ENCODE results near the gene NMU.

NMU gene

DNA sequence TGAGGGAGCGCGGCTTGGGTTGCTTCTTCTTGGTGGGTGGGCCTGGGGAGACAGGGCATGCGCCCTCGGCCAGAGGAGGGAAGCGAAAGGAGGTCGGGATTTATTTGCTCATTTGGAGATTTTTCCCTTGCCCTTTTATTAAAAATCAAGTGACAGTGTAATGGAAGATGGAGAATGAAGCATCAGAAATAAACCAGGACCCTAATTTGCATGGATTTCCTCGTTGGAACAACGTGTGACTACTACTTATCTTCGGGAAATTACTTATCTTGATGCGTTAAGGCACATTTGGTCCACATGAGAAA lies 88.7 kb downstream of the NMU start:
- Histone ChIP-seq H3K4me1 (no peaks in the 10 kb centered on the region), H3K4me3 (ENCODE audit: low read depth, low read length) (peak overlapping the region; percentile 70), H3K79me2 (peaks cover 7% of the 10 kb centered on the region), H3K27ac (peak overlapping the region; percentile 87), H3K27me3 (ENCODE audit: control insufficient read depth, insufficient read depth, low read length) (no peaks in the 10 kb centered on the region), H3K9ac (no peak overlapping the region), H3K36me3 (ENCODE audit: control insufficient read depth, insufficient read depth, low read length) (no peaks in the 10 kb centered on the region), H3K4me2 (ENCODE audit: low read length) (peak overlapping the region; percentile 76), H3K9me3 (ENCODE audit: control insufficient read depth, low read length) (no peaks in the 10 kb centered on the region), H2AFZ (peak overlapping the region; percentile 94)
- TF ChIP-seq, protein P1, sequence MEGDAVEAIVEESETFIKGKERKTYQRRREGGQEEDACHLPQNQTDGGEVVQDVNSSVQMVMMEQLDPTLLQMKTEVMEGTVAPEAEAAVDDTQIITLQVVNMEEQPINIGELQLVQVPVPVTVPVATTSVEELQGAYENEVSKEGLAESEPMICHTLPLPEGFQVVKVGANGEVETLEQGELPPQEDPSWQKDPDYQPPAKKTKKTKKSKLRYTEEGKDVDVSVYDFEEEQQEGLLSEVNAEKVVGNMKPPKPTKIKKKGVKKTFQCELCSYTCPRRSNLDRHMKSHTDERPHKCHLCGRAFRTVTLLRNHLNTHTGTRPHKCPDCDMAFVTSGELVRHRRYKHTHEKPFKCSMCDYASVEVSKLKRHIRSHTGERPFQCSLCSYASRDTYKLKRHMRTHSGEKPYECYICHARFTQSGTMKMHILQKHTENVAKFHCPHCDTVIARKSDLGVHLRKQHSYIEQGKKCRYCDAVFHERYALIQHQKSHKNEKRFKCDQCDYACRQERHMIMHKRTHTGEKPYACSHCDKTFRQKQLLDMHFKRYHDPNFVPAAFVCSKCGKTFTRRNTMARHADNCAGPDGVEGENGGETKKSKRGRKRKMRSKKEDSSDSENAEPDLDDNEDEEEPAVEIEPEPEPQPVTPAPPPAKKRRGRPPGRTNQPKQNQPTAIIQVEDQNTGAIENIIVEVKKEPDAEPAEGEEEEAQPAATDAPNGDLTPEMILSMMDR (IDR thresholded peaks at IDR 0.05) = no peak

GRCh38 chr4:55546756-55547465 lies 89.2 kb downstream of the NMU start, which contains the start of gene CLOCK:
TSS of gene CLOCK (minus strand) at chr4:55546909. CDS start at chr4:55482785, 64,124 bp downstream.
- H3K4me2 ChIP-seq (ENCODE audit: low read length) = peak within 1 kb of the TSS; percentile 76
- no peaks in the 10 kb centered on the region for H3K36me3 ChIP-seq (ENCODE audit: control insufficient read depth, insufficient read depth, low read length)
- H3K27ac ChIP-seq = peak within 1 kb of the TSS; percentile 87
- H3K9ac ChIP-seq = peak within 1 kb of the TSS; percentile 76
- no peaks in the 10 kb centered on the region for H3K4me1 ChIP-seq
- TF ChIP-seq, protein P1 (IDR thresholded peaks at IDR 0.05) = peak; percentile 39
- H3K27me3 ChIP-seq (ENCODE audit: control insufficient read depth, insufficient read depth, low read length) = no peaks in the 10 kb centered on the region
- no peaks in the 10 kb centered on the region for H3K9me3 ChIP-seq (ENCODE audit: control insufficient read depth, low read length)
- peak within 1 kb of the TSS; percentile 94 for H2AFZ ChIP-seq
- peaks cover 7% of the 10 kb centered on the region for H3K79me2 ChIP-seq
- H3K4me3 ChIP-seq (ENCODE audit: low read depth, low read length) = peak within 1 kb of the TSS; percentile 70

- peak overlapping the region; percentile 87 for H3K27ac ChIP-seq
- no peaks in the 10 kb centered on the region for H3K4me1 ChIP-seq
- H3K27me3 ChIP-seq (ENCODE audit: control insufficient read depth, insufficient read depth, low read length) = no peaks in the 10 kb centered on the region
- no peaks in the 10 kb centered on the region for H3K36me3 ChIP-seq (ENCODE audit: control insufficient read depth, insufficient read depth, low read length)
- H2AFZ ChIP-seq = peak overlapping the region; percentile 94
- H3K4me3 ChIP-seq (ENCODE audit: low read depth, low read length) = peak overlapping the region; percentile 70
- peak overlapping the region; percentile 76 for H3K4me2 ChIP-seq (ENCODE audit: low read length)
- no peaks in the 10 kb centered on the region for H3K9me3 ChIP-seq (ENCODE audit: control insufficient read depth, low read length)
- H3K79me2 ChIP-seq = peaks cover 7% of the 10 kb centered on the region
- TF ChIP-seq, protein P1 (IDR thresholded peaks at IDR 0.05) = no peak
- H3K9ac ChIP-seq = no peak overlapping the region
These were observed 89.7 kb downstream of the NMU start for GRCh38 chr4:55546506-55546755.

- H3K27ac ChIP-seq = peak overlapping the region; percentile 87
- peak overlapping the region; percentile 76 for H3K9ac ChIP-seq
- no peaks in the 10 kb centered on the region for H3K4me1 ChIP-seq
- peak overlapping the region; percentile 61 for H3K4me2 ChIP-seq (ENCODE audit: low read length)
- no peaks in the 10 kb centered on the region for H3K27me3 ChIP-seq (ENCODE audit: control insufficient read depth, insufficient read depth, low read length)
- H3K79me2 ChIP-seq = peaks cover 7% of the 10 kb centered on the region
- H3K4me3 ChIP-seq (ENCODE audit: low read depth, low read length) = peak overlapping the region; percentile 68
- no peaks in the 10 kb centered on the region for H3K9me3 ChIP-seq (ENCODE audit: control insufficient read depth, low read length)
- peak overlapping the region; percentile 86 for H2AFZ ChIP-seq
- TF ChIP-seq, protein P1 (IDR thresholded peaks at IDR 0.05) = no peak
- H3K36me3 ChIP-seq (ENCODE audit: control insufficient read depth, insufficient read depth, low read length) = no peaks in the 10 kb centered on the region
These were observed 90.2 kb downstream of the NMU start for GRCh38 chr4:55545641-55546505.

All from parathyroid adenoma (tissue), 2 donors.